T47D (cell line): Measurements from ENCODE around the gene WDR81.
"Not testable (repeated sequence)": the region's sequence is repeated elsewhere in the genome, so short reads cannot be mapped to it uniquely, and the experiment has no call there.

Source experiments
- DNase-seq, 2 experiments: peaks; one replicate each; pipeline versions ENCODE4 v3.0.0 to v3.0.0-alpha.2; 2011 to 2012; ENCODE audit warnings: low read depth in 1 of 2, low spot score in 1 of 2
- JUND ChIP-seq: IDR thresholded peaks from 2 replicates; pipeline ENCODE4 v1.6.1; 2012; ENCODE audit warnings: low read depth
- in situ Hi-C: cut with HindIII; loops from 2 replicates; pipeline ENCODE4 v1.10.0; 2016; ENCODE audit warnings: low sequenced_read_pairs, low pct_unique_long_range_greater_than_20kb

WDR81 gene

GRCh38 chr17:1727876-1728630, 3.5 kb downstream of the WDR81 start:
- TF ChIP-seq JUND = no peak
- DNase-seq = no peak
- in situ Hi-C loops = no loop called here

GRCh38 chr17:1729966-1730325, 5.4 kb downstream of the WDR81 start:
- in situ Hi-C loops = no loop called here
- no peak for DNase-seq
- TF ChIP-seq JUND = no peak

- in situ Hi-C loops = no loop called here
- TF ChIP-seq JUND = no peak
- DNase-seq = no peak
Observed at GRCh38 chr17:1730326-1731193, 6.1 kb downstream of the WDR81 start.

GRCh38 chr17:1731194-1731506, 6.6 kb downstream of the WDR81 start:
- DNase-seq = no peak
- in situ Hi-C loops = no loop called here
- TF ChIP-seq JUND = no peak

GRCh38 chr17:1732241-1732832, 7.8 kb downstream of the WDR81 start:
- in situ Hi-C loops = no loop called here
- TF ChIP-seq JUND = no peak
- no peak for DNase-seq

GRCh38 chr17:1732833-1733321, 8.4 kb downstream of the WDR81 start:
- no peak for DNase-seq
- in situ Hi-C loops = no loop called here
- no peak for TF ChIP-seq JUND

GRCh38 chr17:1733759-1734158, 9.3 kb downstream of the WDR81 start:
- in situ Hi-C loops = no loop called here
- no peak for DNase-seq
- TF ChIP-seq JUND = no peak

- no peak for DNase-seq
- no peak for TF ChIP-seq JUND
- in situ Hi-C loops = no loop called here
Observed at GRCh38 chr17:1735418-1735817, 10.9 kb downstream of the WDR81 start.

GRCh38 chr17:1735834-1736347, 11.4 kb downstream of the WDR81 start:
- in situ Hi-C loops = no loop called here
- no peak for TF ChIP-seq JUND
- DNase-seq = no peak

- TF ChIP-seq JUND = no peak
- no peak for DNase-seq
- in situ Hi-C loops = no loop called here
Observed at GRCh38 chr17:1736348-1737281, 12.1 kb downstream of the WDR81 start.

GRCh38 chr17:1737531-1738291, 13.2 kb downstream of the WDR81 start:
- no peak for DNase-seq
- in situ Hi-C loops = no loop called here
- no peak for TF ChIP-seq JUND

- DNase-seq, in situ Hi-C loops: not testable (repeated sequence)
Observed at GRCh38 chr17:1741899-1742298, 17.4 kb downstream of the WDR81 start.
